Measurements from ENCODE around the gene ADAM12. TPM values are rescaled to one million over a fixed set of nuclear protein-coding genes. Genes with fewer than 3 reads are reported as not detected.

ADAM12 gene
- total and polyA plus RNA-seq, 9 of the 15 experiments (the other 6 are each of a cell fraction or from before 2014, with no cell fraction given): not detected

- TF ChIP-seq ZFP1 (CRISPR knock-in tag; IDR thresholded peaks at IDR 0.05): no peak
- TF ChIP-seq CREB5 (CRISPR knock-in tag; IDR thresholded peaks at IDR 0.05): no peak
- no peak for TF ChIP-seq ZNF253 (CRISPR knock-in tag; conservative IDR thresholded peaks at IDR 0.05)
Measured at GRCh38 chr10:126351021-126351420, 37.3 kb downstream of the ADAM12 start (continued).

DNA sequence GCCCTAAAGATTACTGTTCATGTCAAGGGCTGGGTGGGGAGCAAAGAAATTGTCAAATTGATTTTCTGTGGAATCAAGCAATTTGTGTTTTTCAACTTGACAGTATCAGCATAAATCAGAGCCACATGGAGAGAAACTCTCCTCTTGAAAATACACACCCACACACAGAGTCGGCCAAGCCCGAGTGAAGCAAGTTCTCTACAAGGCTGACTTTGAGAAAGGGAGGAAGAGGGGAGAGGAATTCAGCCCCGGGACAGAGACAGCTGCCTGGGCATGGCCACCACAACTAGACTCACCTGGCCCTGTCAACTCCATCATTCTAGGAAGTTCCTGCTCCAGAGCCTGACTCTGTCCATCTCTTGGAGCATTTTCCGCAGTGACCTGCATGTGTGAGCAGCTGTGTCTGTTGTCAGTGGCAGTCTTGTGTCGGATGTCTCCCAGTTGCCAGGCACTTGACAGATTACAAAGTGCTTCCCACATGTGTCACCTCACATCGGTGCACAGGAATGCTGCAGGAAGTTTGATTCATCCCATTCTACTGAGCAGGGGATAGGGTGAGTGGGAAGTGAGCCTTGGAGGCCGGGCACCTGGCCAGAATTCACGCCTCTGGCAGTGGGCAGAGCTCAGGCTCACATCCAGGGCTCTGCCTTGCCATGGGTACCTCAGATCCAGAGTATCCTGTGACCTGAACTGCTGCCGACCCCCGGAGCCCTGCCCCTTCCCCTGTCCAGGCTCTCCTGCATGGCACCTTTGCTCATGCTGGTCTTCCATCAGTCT is 37.9 kb downstream of the ADAM12 start:
- intact Hi-C loops (cut with micrococcal nuclease) (no loop called here), in situ Hi-C loops (cut with MboI) (no loop called here)
- ChIA-PET CTCF (ENCODE audit: low intra/inter-chr PET ratio) (no interaction called here), POLR2A (no interaction called here)
- no peaks in the 10 kb centered on the region for H3K79me2 ChIP-seq (ENCODE audit: control insufficient read depth, insufficient read depth, low read length)
- H3K36me3 ChIP-seq (ENCODE audit: control insufficient read depth, insufficient read depth, low read length): no peaks in the 10 kb centered on the region
- no peak overlapping the region for H3K9ac ChIP-seq (ENCODE audit: insufficient read depth in 1 of 2, low read depth in 2 of 2, low read length in 2 of 2)
- WGBS (ENCODE audit: insufficient coverage, low coverage, missing lambda C conversion rate): 2% methylated on average over 9 of the region's 10 CpGs
- BruUV-seq (replicated peaks): no TSS peak
- no peaks in the 10 kb centered on the region for H3K9me1 ChIP-seq (ENCODE audit: control insufficient read depth, insufficient read depth, low read length)
- H3K4me3 ChIP-seq: no peak overlapping the region
- H3K9me3 ChIP-seq (replicated peaks; ENCODE audit: control insufficient read depth, insufficient read depth, low read depth, low read length): no peaks in the 10 kb centered on the region
- no peaks in the 10 kb centered on the region for H3K4me1 ChIP-seq (replicated peaks in 1 of 2; ENCODE audit: control insufficient read depth in 2 of 2, insufficient read depth in 2 of 2, low read length in 2 of 2)
- DNase-seq (ENCODE audit: extremely low read depth in 1 of 4, low spot score in 3 of 4) (no peak), FAIRE-seq (no peak), ATAC-seq (no peak)
- H4K20me1 ChIP-seq (replicated peaks; ENCODE audit: control insufficient read depth, insufficient read depth, low read length): no peaks in the 10 kb centered on the region
- no peak overlapping the region for H3K4me2 ChIP-seq (ENCODE audit: insufficient read depth, low read length)
- no peaks in the 10 kb centered on the region for H3K27me3 ChIP-seq (ENCODE audit: control insufficient read depth in 2 of 2, insufficient read depth in 2 of 2, low read length in 2 of 2)
- no peak overlapping the region for H2AFZ ChIP-seq (ENCODE audit: low read depth, low read length)
- H3K27ac ChIP-seq (ENCODE audit: extremely low read depth, low read depth, low read length): no peak overlapping the region
- no peak for TF ChIP-seq HEY1 (CRISPR knock-in tag; IDR thresholded peaks at IDR 0.05; ENCODE audit: borderline replicate concordance)
- TF ChIP-seq, protein P1, sequence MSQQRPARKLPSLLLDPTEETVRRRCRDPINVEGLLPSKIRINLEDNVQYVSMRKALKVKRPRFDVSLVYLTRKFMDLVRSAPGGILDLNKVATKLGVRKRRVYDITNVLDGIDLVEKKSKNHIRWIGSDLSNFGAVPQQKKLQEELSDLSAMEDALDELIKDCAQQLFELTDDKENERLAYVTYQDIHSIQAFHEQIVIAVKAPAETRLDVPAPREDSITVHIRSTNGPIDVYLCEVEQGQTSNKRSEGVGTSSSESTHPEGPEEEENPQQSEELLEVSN (IDR thresholded peaks at IDR 0.05; ENCODE audit: borderline replicate concordance in 1 of 2, extremely low read depth in 1 of 2, insufficient read depth in 1 of 2, insufficient read length in 1 of 2, low read depth in 1 of 2, low read length in 1 of 2, poor library complexity in 1 of 2, severe bottlenecking in 1 of 2): no peak
- TF ChIP-seq FUS (optimal IDR thresholded peaks at IDR 0.05; ENCODE audit: low read depth, low read length): no peak
- TF ChIP-seq TFE3 (CRISPR knock-in tag; IDR thresholded peaks at IDR 0.05): no peak
- TF ChIP-seq KAT8 (IDR thresholded peaks at IDR 0.05; ENCODE audit: low read depth): no peak
- TF ChIP-seq, protein P2, sequence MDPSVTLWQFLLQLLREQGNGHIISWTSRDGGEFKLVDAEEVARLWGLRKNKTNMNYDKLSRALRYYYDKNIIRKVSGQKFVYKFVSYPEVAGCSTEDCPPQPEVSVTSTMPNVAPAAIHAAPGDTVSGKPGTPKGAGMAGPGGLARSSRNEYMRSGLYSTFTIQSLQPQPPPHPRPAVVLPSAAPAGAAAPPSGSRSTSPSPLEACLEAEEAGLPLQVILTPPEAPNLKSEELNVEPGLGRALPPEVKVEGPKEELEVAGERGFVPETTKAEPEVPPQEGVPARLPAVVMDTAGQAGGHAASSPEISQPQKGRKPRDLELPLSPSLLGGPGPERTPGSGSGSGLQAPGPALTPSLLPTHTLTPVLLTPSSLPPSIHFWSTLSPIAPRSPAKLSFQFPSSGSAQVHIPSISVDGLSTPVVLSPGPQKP (CRISPR knock-in tag; IDR thresholded peaks at IDR 0.05): no peak
- no peak for TF ChIP-seq ETV1 (tag; conservative IDR thresholded peaks at IDR 0.05; ENCODE audit: low read depth)
- TF ChIP-seq POLR2B (IDR thresholded peaks at IDR 0.05; ENCODE audit: low read depth, partially characterized antibody): no peak
- no peak for TF ChIP-seq PURB (CRISPR knock-in tag; IDR thresholded peaks at IDR 0.05; ENCODE audit: low read depth)
- TF ChIP-seq FOS (IDR thresholded peaks at IDR 0.05; ENCODE audit: extremely low read depth, insufficient read length): no peak
- TF ChIP-seq KAT2B (IDR thresholded peaks at IDR 0.05; ENCODE audit: low read depth, low read length): no peak
- TF ChIP-seq ZNF174 (CRISPR knock-in tag; IDR thresholded peaks at IDR 0.05): no peak

Data from K562 (cell line).